ENCODE measurements around the gene SNX18.

DNA sequence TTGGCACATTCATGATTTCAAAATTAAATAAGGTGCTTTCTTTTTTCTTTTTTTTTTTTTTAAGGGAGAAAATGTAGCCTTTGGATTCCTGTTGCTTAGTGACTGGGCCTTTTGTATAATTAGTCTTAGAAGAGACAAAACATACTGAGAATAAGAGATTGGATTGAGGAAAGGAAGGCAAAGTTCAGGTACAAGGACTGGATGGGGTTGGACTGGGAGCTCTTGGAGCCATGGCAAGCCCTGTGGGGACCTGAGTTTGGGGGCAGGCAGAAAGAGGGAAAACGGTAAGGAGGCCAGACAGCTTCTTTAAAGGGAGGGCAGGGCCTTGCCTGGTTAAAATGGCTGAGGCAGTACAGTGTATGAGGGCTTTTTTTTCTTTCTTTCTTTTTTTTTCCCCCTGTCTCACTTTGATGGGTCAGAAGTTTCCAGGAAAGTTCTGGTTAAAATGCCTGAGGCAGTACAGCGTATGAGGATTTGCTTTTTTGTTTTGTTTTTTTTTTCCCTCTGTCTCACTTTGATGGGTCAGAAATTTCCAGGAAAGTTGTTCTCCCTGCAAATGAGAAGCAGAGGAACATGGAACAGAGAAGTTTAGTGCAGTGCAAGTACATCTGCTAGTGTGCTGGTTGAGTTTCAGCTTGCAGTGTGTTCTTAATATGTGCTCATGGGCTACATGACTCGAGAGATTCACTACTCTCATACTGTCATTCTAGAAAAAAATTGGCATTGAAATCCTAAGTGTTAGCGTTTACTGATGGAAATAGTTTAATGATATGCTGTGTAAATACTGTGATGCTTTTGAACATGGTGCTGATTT, 16.8 kb downstream of the SNX18 start:
- TF ChIP-seq, protein P1, sequence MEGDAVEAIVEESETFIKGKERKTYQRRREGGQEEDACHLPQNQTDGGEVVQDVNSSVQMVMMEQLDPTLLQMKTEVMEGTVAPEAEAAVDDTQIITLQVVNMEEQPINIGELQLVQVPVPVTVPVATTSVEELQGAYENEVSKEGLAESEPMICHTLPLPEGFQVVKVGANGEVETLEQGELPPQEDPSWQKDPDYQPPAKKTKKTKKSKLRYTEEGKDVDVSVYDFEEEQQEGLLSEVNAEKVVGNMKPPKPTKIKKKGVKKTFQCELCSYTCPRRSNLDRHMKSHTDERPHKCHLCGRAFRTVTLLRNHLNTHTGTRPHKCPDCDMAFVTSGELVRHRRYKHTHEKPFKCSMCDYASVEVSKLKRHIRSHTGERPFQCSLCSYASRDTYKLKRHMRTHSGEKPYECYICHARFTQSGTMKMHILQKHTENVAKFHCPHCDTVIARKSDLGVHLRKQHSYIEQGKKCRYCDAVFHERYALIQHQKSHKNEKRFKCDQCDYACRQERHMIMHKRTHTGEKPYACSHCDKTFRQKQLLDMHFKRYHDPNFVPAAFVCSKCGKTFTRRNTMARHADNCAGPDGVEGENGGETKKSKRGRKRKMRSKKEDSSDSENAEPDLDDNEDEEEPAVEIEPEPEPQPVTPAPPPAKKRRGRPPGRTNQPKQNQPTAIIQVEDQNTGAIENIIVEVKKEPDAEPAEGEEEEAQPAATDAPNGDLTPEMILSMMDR (IDR thresholded peaks at IDR 0.05 in 2 of 3, conservative IDR thresholded peaks at IDR 0.05 in 1 of 3; ENCODE audit: borderline replicate concordance in 1 of 3, insufficient read depth in 1 of 3, low read depth in 2 of 3, low read length in 2 of 3): no peak
- no peak for TF ChIP-seq POLR2A (IDR thresholded peaks at IDR 0.05; ENCODE audit: borderline replicate concordance, extremely low read depth, insufficient read depth, insufficient read length)
